Medulla oblongata (tissue), 1 donor: Measurements from ENCODE around the gene TULP4.
A peak's percentile ranks its signal among the peaks of the same experiment; 100 is the strongest.

Experiments used
- DNase-seq: peaks from one replicate; pipeline ENCODE4 v3.0.0-alpha.2; 2015; ENCODE audit errors: extremely low spot score

TULP4 gene

GRCh38 chr6:158357570-158358216 is 45.4 kb downstream of the TULP4 start:
- DNase-seq = no peak

GRCh38 chr6:158358450-158359077 is 46.3 kb downstream of the TULP4 start:
- no peak for DNase-seq

- no peak for DNase-seq
These were observed 48.8 kb downstream of the TULP4 start for GRCh38 chr6:158361068-158361467.

- no peak for DNase-seq
These were observed 49.9 kb downstream of the TULP4 start for GRCh38 chr6:158361961-158362669.

- DNase-seq = no peak
These were observed 54.1 kb downstream of the TULP4 start for GRCh38 chr6:158366363-158366762.

- no peak for DNase-seq
These were observed 55.6 kb downstream of the TULP4 start for GRCh38 chr6:158367816-158368215.

- no peak for DNase-seq
These were observed 57.0 kb downstream of the TULP4 start for GRCh38 chr6:158369241-158369640.

GRCh38 chr6:158370805-158371204 is 58.5 kb downstream of the TULP4 start:
- DNase-seq = no peak

- DNase-seq = no peak
These were observed 59.0 kb downstream of the TULP4 start for GRCh38 chr6:158371261-158371660.

- DNase-seq = no peak
These were observed 60.3 kb downstream of the TULP4 start for GRCh38 chr6:158372574-158372973.

- no peak for DNase-seq
These were observed 60.9 kb downstream of the TULP4 start for GRCh38 chr6:158373214-158373613.

GRCh38 chr6:158374020-158374419 is 61.8 kb downstream of the TULP4 start:
- no peak for DNase-seq

GRCh38 chr6:158376631-158377081 is 64.4 kb downstream of the TULP4 start:
- DNase-seq = peak; percentile 60

GRCh38 chr6:158377860-158378259 is 65.6 kb downstream of the TULP4 start:
- peak; percentile 67 for DNase-seq

- no peak for DNase-seq
These were observed 67.1 kb downstream of the TULP4 start for GRCh38 chr6:158379336-158379735.

GRCh38 chr6:158381214-158381613 is 68.9 kb downstream of the TULP4 start:
- DNase-seq = no peak

- DNase-seq = no peak
These were observed 70.2 kb downstream of the TULP4 start for GRCh38 chr6:158382491-158382890.

- no peak for DNase-seq
These were observed 70.8 kb downstream of the TULP4 start for GRCh38 chr6:158383057-158383456.

GRCh38 chr6:158383542-158383941 is 71.3 kb downstream of the TULP4 start:
- DNase-seq = no peak

- DNase-seq = no peak
These were observed 72.4 kb downstream of the TULP4 start for GRCh38 chr6:158384671-158385110.

GRCh38 chr6:158387036-158387435 is 74.8 kb downstream of the TULP4 start:
- no peak for DNase-seq

GRCh38 chr6:158387578-158387977 is 75.3 kb downstream of the TULP4 start:
- no peak for DNase-seq

GRCh38 chr6:158388727-158389126 is 76.5 kb downstream of the TULP4 start:
- no peak for DNase-seq
